ENCODE results near the gene C17orf107. TPM values are rescaled to one million over a fixed set of nuclear protein-coding genes. Genes with fewer than 3 reads are reported as not detected.

C17orf107 gene
- total RNA-seq, 1 experiment from 2014 or later = 2.7 TPM

DNA sequence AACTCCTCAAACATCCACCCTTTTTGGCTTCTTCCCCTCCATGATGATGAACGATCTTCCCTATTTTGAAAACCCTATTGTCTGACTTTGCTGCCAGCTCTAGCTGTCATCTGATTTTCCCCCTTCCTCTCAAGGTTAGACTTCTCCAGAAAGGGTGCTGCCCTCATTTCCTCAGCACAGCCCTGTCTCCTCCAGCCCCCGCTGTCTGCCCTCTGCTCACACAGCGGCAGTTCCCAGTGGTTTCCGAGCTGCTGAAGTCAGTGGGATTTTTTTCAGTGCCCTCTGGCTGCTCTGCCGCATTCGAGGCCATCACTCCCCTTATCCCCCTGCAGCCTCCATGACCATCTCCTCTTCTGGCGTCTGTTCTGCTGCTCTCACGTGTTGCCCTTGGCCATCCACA is 26.6 kb upstream of the C17orf107 start:
- CTCF ChIA-PET = no interaction called here
- intact Hi-C loops (cut with micrococcal nuclease; ENCODE audit: unreplicated experiment) = no loop called here
- no peaks in the 10 kb centered on the region for H3K9me3 ChIP-seq (ENCODE audit: low read depth, low read length, poor library complexity, severe bottlenecking)
- H3K27ac ChIP-seq (ENCODE audit: low read depth, low read length, poor library complexity, severe bottlenecking) = no peak overlapping the region
- TF ChIP-seq, protein P1, sequence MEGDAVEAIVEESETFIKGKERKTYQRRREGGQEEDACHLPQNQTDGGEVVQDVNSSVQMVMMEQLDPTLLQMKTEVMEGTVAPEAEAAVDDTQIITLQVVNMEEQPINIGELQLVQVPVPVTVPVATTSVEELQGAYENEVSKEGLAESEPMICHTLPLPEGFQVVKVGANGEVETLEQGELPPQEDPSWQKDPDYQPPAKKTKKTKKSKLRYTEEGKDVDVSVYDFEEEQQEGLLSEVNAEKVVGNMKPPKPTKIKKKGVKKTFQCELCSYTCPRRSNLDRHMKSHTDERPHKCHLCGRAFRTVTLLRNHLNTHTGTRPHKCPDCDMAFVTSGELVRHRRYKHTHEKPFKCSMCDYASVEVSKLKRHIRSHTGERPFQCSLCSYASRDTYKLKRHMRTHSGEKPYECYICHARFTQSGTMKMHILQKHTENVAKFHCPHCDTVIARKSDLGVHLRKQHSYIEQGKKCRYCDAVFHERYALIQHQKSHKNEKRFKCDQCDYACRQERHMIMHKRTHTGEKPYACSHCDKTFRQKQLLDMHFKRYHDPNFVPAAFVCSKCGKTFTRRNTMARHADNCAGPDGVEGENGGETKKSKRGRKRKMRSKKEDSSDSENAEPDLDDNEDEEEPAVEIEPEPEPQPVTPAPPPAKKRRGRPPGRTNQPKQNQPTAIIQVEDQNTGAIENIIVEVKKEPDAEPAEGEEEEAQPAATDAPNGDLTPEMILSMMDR (conservative IDR thresholded peaks at IDR 0.05; ENCODE audit: low read depth, low read length) = no peak
- TF ChIP-seq EZH2 (IDR thresholded peaks at IDR 0.05; ENCODE audit: borderline replicate concordance, low read depth, low read length, poor library complexity, severe bottlenecking) = no peak
- H3K4me1 ChIP-seq (ENCODE audit: insufficient read depth, low read length, poor library complexity, severe bottlenecking) = no peaks in the 10 kb centered on the region
- no peaks in the 10 kb centered on the region for H3K27me3 ChIP-seq (replicated peaks; ENCODE audit: insufficient read depth, low read depth, low read length, poor library complexity)
- POLR2A ChIA-PET (ENCODE audit: low non-redundant PET) = no interaction called here
- no peak overlapping the region for H3K4me3 ChIP-seq (ENCODE audit: low read depth, low read length, poor library complexity, severe bottlenecking)
- BruUV-seq (replicated peaks) = no TSS peak
- no peak for DNase-seq (ENCODE audit: low spot score)
- no peaks in the 10 kb centered on the region for H3K36me3 ChIP-seq (ENCODE audit: insufficient read depth, low read length, poor library complexity, severe bottlenecking)

GRCh38 chr17:4877089-4877488 is 22.2 kb upstream of the C17orf107 start:
- POLR2A ChIA-PET (ENCODE audit: low non-redundant PET) = no interaction called here
- Histone ChIP-seq H3K27ac (ENCODE audit: low read depth, low read length, poor library complexity, severe bottlenecking) (no peak overlapping the region), H3K4me3 (ENCODE audit: low read depth, low read length, poor library complexity, severe bottlenecking) (no peak overlapping the region), H3K27me3 (replicated peaks; ENCODE audit: insufficient read depth, low read depth, low read length, poor library complexity) (no peaks in the 10 kb centered on the region), H3K36me3 (ENCODE audit: insufficient read depth, low read length, poor library complexity, severe bottlenecking) (peaks cover 6% of the 10 kb centered on the region), H3K4me1 (ENCODE audit: insufficient read depth, low read length, poor library complexity, severe bottlenecking) (peaks cover 4% of the 10 kb centered on the region), H3K9me3 (ENCODE audit: low read depth, low read length, poor library complexity, severe bottlenecking) (no peaks in the 10 kb centered on the region)
- intact Hi-C loops (cut with micrococcal nuclease; ENCODE audit: unreplicated experiment) = no loop called here
- no TSS peak for BruUV-seq (replicated peaks)
- no peak for DNase-seq (ENCODE audit: low spot score)
- TF ChIP-seq EZH2 (IDR thresholded peaks at IDR 0.05; ENCODE audit: borderline replicate concordance, low read depth, low read length, poor library complexity, severe bottlenecking) = no peak
- TF ChIP-seq, protein P1 (conservative IDR thresholded peaks at IDR 0.05; ENCODE audit: low read depth, low read length) = no peak
- CTCF ChIA-PET = interaction anchor here (0.6 to 0.7 kb wide), 2 partner anchors 22 to 29 kb away, joined by 4 read pairs; no protein-coding TSS in a partner anchor

DNA sequence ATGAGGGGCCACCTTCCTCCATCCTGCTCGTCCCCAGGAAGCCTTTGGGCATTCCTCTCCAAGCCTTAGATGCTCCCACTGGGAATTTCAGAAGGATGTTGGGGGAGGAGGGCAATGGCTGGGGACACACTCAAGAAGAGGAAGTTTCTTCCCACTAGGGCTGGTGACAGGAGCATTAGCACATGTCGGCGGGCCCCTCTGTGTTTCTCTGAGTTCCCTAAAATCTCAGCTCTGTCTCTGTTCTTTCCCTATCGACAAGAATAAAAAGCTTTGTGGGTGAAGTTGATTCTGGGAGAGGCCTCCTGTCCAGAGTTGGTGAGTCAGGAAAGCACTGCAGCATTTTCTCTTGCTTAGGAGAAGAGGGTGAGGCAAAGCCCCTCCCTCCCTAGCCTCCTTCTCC is 19.7 kb upstream of the C17orf107 start:
- CTCF ChIA-PET = no interaction called here

More for the DNA sequence above, 19.7 kb upstream of the C17orf107 start:
- Histone ChIP-seq H3K27me3 (replicated peaks; ENCODE audit: insufficient read depth, low read depth, low read length, poor library complexity) (no peaks in the 10 kb centered on the region), H3K4me3 (ENCODE audit: low read depth, low read length, poor library complexity, severe bottlenecking) (no peak overlapping the region), H3K27ac (ENCODE audit: low read depth, low read length, poor library complexity, severe bottlenecking) (no peak overlapping the region), H3K4me1 (ENCODE audit: insufficient read depth, low read length, poor library complexity, severe bottlenecking) (peaks cover 4% of the 10 kb centered on the region), H3K36me3 (ENCODE audit: insufficient read depth, low read length, poor library complexity, severe bottlenecking) (peaks cover 12% of the 10 kb centered on the region), H3K9me3 (ENCODE audit: low read depth, low read length, poor library complexity, severe bottlenecking) (no peaks in the 10 kb centered on the region)
- no TSS peak for BruUV-seq (replicated peaks)
- TF ChIP-seq, protein P1 (conservative IDR thresholded peaks at IDR 0.05; ENCODE audit: low read depth, low read length) = no peak
- no peak for TF ChIP-seq EZH2 (IDR thresholded peaks at IDR 0.05; ENCODE audit: borderline replicate concordance, low read depth, low read length, poor library complexity, severe bottlenecking)
- DNase-seq (ENCODE audit: low spot score) = no peak
- POLR2A ChIA-PET (ENCODE audit: low non-redundant PET) = no interaction called here
- intact Hi-C loops (cut with micrococcal nuclease; ENCODE audit: unreplicated experiment) = no loop called here
